IPS-11a (cell line): ENCODE measurements around the gene INO80B.

Experiments used
- H3K4me3 ChIP-seq: one replicate; pipeline ENCODE4 v1.5.1; 2013; ENCODE audit warnings: low read depth, low read length, control low read depth

Gene INO80B

GRCh38 chr2:74425523-74425922 lies 29.4 kb upstream of the INO80B start:
- no peak overlapping the region for H3K4me3 ChIP-seq

DNA sequence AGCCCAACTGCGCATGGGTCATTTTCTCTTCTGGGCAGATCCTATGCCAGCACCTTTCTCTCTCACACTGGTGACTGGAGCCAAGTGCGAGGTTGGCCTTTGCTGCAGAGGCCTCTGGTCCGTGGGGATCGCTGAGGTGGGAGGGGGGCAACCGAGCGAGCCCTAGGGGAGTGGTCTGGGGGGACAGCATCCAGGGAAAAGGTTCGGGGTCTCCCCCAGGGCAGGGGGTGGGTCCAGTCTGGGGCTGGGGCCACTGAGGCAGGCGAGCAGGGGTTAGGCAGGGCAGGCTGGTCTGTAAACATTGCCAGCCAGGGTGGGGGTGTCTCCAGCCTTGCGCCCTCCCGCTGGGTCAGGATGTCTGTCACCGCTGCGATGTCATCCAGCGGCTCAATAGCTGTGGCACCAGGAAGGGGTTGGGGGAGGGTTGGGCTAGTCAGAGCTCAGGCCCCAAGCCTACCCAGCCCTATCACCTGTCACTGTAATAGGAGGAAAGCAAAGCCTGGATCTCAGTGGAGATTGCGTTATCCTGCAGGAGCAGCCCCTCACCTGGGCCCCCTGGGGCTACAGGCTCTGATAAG lies 28.6 kb upstream of the INO80B start:
- H3K4me3 ChIP-seq, result no peak overlapping the region

GRCh38 chr2:74427551-74427950 lies 27.3 kb upstream of the INO80B start:
- no peak overlapping the region for H3K4me3 ChIP-seq

DNA sequence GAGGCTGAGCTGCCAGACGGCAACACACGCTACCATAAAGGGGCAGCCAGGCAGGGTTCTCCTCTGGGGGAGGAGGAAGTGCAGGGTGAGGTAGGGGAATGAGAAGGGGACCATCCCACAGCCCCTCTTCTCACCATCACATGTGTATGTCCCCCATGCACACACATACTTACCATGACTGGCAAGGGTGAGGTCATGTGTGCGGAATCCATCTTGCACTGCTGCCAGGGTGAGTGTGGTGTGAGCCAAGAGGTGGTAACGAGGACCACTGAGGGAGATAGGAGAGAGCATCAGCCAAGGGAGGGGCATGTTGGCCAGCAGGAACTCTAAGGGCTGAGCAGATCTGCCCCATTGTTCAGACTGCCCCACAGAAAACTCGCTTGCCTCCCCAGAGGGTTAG lies 26.2 kb upstream of the INO80B start:
- no peak overlapping the region for H3K4me3 ChIP-seq

DNA sequence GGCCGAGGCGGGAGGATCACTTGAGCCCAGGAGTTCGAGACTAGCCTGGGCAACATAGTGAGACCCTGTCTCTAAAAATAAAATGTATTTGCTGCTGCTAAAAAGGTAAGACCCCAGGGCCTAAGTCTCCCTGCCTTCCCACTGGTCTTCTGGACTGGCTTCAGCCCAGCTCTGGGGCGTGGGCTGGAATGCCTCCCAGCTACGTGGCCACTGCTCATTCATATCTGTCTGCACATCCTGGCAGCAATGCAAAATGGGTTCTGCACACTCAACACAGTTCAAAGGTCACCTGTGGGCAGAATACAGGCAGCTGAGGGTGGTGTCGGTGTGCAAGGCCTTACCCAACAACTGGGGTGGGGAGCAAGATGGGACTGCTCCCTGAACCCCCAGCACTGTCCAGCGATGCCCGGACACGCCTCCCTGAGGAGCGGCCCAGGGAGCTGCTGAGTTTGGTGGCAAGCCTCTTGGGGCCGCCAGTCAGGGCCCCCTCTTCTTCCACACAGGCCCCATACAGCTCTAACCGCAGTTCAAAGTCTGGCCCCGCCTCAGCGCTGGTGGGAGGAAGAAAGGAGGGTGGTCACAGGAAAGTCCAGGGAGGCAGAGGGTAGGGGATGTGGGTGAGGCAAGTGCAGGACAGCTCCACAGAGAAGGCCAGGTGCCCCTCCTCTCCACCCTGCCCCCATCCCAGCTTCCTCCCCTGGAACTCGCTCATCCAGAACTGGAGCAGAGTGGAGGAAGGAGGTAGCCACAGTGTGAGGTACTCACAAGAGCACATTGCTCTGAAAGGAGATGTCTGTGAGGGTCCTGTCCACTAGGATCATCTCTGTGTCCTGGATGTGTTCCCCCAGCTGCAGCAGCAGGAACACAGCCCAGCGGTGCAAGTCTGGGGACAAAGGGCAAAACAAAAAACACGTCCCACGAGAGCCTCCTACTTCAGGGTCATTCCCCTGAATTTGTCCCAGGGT lies 25.1 kb upstream of the INO80B start:
- no peak overlapping the region for H3K4me3 ChIP-seq

- H3K4me3 ChIP-seq, result no peak overlapping the region
Measured at GRCh38 chr2:74430502-74430901, 24.4 kb upstream of the INO80B start.

- no peak overlapping the region for H3K4me3 ChIP-seq
Measured at GRCh38 chr2:74436111-74436805, 18.6 kb upstream of the INO80B start.

DNA sequence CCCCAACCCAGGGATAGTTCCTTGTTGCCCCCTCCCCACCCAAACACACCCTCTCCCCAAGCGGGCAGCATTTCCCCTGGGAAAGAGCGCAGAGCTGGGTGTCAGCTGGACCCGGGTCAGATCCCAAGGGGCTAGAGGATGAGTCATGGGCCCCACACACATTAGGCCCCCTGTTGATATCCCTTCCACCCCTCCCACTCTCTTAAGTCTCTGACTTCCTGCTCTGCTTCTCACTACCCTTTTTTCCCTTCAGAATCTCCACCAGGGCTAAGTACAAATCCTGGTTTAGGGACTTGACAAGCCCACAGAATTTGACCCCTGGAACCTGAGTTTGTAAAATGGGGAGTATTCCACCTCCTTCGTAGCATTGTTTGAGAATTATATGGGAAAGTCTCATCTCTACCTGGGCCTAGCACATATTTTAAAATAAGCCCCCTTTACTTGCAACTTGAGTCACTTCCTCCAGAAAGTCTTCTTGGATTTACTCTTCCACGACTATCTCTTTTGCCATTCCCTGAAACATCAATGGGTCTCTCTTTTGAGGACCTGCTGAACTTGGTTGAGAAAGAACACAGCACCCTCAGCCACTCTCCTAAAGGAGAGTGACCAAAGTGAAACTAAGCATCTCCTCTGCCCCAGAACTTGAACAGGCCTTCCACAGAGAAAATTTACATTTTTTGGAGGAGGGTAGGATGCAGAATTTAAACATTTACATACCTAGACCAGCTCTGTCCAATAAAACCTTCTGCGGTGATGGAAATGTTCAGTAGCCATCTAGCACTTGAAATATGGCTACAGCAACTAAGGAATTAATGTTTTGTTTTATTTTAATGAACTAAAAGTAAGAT lies 17.8 kb upstream of the INO80B start:
- no peak overlapping the region for H3K4me3 ChIP-seq

DNA sequence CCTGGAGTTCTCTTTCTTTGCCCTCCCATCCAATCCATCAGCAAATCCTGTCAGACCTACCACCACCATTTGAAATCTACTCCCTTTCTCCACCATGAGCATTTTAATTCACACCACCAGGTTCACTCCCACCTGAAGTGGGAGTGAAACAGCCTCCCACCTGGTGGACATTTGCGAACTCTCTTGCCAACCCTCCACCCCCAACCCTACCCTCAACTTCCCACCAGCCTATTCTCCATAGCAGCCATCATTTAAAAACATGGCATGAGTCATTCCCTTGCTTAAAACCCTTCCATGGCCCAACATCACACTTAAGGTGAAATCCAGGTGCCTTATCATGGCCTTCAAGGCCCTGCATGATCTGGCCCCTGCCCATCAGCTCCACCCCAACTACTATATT lies 16.6 kb upstream of the INO80B start:
- H3K4me3 ChIP-seq, result no peak overlapping the region

DNA sequence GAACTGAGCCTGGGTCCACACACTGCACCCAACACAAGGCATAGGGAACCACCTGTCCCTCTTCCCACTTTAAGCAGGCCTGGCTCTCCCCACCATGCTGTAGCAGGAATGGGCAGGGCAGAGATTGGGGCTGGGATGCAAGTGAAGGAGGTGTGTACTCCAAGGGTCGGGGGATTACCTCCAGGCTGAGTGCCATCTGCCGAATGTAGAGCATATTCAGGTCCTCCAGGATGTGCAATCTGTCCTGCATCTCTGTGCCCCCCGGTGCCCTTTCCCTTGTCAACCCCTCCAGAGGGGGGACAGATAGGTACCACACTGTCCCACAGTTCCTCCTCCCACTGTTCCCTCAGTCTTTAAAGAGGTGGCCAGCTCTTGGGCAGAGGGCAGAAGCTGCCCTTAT lies 15.5 kb upstream of the INO80B start:
- peak overlapping the region; percentile 78 for H3K4me3 ChIP-seq

DNA sequence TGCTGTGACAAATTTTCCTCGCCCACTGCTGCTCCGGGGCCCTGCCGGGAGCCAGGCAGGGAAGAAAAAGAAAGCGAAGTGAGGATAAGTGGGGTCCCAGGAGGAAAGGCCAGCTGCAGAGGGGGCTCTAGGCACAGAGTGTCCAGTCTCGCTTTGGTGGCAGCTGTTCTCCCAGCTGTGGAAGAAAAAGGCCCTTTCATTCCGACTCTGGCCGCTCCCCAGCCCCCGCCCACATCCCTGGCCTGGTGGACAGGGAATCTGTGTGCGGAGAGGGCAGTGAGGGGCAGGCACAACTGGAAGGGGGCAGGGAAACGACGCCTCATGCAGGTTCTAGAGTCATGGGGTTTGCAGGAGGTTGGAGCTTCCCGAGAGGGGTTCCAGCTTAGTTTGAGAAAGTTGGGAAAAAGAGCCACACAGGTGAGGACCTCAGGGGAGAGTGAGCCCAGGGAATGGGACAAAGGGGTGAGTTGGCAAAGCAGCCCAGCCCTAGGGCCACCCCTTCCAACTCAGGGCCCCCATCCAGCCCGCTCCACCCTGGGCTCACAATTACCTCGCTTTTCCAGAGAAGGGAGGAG lies 15.0 kb upstream of the INO80B start:
- H3K4me3 ChIP-seq, result peak overlapping the region; percentile 78

- peak overlapping the region; percentile 78 for H3K4me3 ChIP-seq
Measured at GRCh38 chr2:74440378-74441169, 14.3 kb upstream of the INO80B start.

DNA sequence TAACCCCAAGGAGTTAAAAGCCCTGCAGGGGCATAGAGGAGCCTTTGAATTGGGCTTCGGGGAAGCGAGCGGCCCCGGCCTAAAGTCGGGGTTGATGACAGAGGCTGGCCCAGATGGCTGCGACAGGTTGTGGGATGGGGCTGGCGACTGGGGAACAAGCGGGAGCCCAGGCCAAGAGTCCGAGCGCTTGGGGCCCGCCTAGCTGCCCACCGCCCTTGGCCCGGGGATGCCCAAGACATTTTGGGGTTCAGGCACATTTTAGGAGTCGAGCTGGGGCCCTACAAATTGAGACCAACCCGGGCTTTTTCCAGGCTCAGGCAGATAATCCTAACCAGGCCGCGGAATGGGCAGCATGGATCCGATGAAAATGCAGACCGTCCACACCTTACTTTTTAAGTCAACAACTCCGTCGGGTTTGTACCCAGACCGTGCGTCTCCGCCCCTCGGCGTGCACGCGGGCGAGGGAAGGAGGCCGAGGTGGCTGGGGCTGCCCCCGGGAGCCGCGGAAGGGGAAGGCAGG lies 13.7 kb upstream of the INO80B start:
- H3K4me3 ChIP-seq, result peak overlapping the region; percentile 78

- H3K4me3 ChIP-seq, result peak within 1 kb of the TSS; percentile 78
Measured at GRCh38 chr2:74441690-74442482, 13.0 kb upstream of the INO80B start, which contains the start of gene RTKN. TSS of gene RTKN (minus strand) at chr2:74441937. CDS start at chr2:74441816, 121 bp downstream.

DNA sequence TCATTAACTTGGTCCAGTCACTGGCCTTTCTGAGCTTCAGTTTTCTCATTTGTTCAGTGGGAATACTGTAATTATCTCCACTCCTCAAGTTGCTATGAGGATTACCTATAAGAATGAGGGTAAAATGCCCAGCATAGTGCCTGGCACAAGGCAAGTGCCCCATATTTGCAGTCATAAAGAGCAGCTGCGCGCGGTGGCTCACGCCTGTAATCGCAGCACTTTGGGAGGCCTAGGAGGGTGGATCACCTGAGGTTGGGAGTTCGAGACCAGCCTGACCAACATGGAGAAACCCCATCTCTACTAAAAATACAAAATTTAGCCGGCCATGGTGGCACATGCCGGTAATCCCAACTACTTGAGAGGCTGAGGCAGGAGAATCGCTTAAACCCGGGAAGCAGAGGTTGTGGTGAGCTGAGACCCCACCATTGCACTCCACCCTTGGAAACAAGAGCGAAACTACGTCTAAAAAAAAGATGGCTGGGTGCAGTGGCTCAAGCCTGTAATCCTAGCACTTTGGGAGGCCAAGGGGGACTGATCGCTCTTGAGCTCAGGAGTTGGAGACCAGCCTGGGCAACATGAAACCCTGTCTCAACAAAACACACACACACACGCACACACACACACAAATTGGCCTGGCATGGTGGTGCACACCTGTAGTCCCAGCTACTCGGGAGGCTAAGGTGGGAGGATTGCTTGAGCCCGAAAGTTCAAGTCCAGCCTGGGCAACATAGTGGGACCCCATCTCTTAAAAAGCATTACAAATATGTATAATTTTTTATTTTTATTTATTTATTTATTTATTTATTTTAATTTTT lies 12.2 kb upstream of the INO80B start:
- peak overlapping the region; percentile 78 for H3K4me3 ChIP-seq

- no peak overlapping the region for H3K4me3 ChIP-seq
Measured at GRCh38 chr2:74444498-74445318, 10.2 kb upstream of the INO80B start.
